Brain pericyte (primary cell): ENCODE measurements around the gene SCFD2.
"Not testable (repeated sequence)": the region's sequence is repeated elsewhere in the genome, so short reads cannot be mapped to it uniquely, and the experiment has no call there.

Experiments
- DNase-seq: peaks from one replicate; pipeline ENCODE4 v3.0.0-alpha.2; 2012; ENCODE audit warnings: low read depth, low spot score

The SCFD2 gene

DNA sequence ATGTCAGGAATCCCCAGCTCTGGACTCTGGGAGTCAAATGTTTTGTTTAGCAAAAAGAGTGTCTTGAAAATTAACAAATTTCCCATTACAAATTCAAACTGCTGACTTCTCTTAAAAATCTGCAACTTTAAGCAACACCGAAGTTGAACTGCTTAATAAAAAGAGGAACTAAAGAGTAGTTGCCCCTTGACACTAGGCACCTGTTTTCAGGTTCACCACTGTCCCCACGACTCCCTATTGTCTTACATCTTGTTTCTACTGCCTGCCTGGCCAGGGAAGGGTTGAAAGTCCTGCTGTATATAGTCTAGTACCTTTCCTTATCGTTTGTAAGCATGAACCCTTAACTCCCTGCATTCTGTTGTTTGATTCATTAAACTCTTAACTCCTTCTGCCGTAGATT lies 173.9 kb downstream of the SCFD2 start:
- no peak for DNase-seq

DNA sequence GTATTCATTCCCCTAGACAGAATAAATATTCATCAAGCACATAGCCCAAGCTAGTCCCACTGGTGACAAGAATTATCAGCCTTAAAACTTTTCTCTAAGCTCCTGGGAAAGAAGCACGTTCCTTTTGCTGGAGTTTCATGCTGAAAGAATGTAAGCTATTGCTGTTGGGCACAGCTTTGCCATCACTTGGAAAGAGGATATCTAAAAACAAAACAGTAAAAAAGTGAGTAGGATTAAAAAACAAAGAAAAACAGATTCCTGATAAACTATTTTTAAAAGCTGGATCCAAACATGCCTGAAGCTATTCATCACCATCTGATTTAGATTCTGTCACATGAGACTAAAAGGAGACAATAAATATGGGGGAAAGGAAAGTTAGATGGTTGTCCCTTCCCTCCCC lies 176.8 kb downstream of the SCFD2 start:
- no peak for DNase-seq

GRCh38 chr4:53186714-53187358 lies 179.0 kb downstream of the SCFD2 start:
- no peak for DNase-seq

GRCh38 chr4:53185869-53186585 lies 179.8 kb downstream of the SCFD2 start:
- no peak for DNase-seq

DNA sequence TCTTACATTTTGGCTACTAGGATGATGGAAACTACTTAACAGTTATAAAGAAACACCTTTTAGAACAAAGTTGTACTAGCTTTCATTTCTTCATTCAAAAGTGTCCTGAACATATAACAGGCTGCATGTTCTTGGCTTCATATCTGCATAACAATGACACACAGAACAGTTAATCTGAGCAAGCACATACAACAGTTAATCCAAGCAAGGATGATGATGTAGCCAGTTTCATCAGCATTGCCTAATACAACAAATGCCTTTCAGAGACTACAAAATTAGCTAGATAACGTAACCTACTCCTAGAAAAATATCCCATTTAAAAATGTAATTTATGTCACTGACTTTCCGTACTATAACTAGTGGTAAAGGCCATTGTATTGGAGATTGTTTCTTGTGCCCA lies 182.1 kb downstream of the SCFD2 start:
- no peak for DNase-seq

- DNase-seq: not testable (repeated sequence)
Observed at GRCh38 chr4:53177751-53178150, 188.1 kb downstream of the SCFD2 start.

- no peak for DNase-seq
Observed at GRCh38 chr4:53175640-53176039, 190.2 kb downstream of the SCFD2 start.

DNA sequence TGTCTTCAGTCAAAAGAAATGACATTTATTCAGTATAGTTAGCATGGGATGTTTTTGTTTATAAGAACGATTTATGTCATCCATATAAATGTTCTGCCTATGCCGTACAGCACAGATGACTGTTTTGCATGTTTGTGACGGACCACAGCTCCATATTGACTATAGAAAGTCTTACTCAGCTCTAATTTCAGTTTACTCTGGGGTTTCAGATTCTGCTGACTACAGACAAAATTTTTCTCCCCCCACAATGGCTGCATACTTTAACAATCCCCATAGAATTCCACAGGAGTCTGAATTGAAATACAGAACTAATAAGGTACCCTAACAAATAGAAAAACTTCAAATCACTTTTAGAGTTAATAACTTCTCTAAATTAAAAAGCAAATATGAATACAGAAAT lies 191.0 kb downstream of the SCFD2 start:
- no peak for DNase-seq

- DNase-seq: no peak
Observed at GRCh38 chr4:53173576-53173975, 192.3 kb downstream of the SCFD2 start.

DNA sequence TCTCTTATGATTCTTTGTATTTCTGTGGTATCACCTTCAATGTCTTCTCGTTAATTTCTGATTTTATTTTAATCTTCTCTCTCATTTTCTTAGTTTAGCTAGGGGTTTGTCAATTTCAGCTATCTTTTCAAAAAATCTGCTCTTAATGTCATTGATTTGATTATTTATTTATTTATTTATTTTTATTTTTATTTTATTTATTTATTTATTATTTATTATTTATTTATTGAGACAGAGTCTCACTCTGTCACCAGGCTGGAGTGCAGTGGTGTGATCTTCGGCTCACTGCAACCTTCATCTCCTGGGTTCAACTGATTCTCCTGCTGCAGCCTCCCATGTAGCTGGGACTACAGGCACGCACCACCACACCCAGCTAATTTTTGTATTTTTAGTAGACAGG lies 194.1 kb downstream of the SCFD2 start:
- no peak for DNase-seq

DNA sequence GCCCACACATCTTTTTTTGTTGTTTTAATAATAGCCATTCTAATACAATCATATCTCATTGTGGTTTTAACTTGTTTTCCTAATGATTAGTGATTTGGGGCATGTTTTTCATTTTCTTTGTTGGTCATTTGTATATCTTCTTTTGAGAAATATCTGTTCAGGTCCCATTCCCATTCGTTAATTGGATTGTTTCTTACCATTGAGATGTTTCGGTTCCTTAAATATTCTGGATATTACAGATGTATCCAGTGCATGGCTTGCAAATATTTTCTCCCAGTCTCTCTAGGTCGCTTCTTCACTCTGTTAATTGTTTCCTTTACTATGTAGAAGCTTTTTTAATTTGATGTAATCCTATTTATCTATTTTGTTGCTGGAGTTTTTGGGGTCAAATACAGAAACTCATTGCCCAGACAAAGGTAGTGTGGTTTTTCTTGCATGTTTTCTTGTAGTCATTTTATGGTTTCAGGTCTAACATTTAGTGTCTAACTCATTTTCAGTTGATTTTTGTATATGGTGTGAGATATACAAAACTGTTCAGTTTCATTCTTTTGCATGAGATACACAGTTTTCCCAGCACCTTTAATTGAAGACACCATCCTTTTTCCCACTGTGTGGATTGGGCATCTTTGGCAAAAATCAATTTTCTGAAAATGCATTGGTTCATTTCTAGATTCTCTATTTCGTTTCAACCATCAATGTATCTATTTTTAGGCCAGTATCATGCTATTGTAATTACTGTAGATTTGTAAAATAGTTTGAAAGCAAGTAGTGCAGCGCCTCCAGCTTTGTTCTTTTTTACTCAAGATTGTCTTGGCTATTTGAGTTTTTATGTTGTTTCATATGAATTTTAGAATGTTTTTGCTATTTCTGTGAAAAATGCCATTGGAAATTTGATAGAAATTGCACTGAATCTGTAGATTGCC lies 195.9 kb downstream of the SCFD2 start:
- no peak for DNase-seq

GRCh38 chr4:53168228-53168627 lies 197.6 kb downstream of the SCFD2 start:
- DNase-seq: no peak

DNA sequence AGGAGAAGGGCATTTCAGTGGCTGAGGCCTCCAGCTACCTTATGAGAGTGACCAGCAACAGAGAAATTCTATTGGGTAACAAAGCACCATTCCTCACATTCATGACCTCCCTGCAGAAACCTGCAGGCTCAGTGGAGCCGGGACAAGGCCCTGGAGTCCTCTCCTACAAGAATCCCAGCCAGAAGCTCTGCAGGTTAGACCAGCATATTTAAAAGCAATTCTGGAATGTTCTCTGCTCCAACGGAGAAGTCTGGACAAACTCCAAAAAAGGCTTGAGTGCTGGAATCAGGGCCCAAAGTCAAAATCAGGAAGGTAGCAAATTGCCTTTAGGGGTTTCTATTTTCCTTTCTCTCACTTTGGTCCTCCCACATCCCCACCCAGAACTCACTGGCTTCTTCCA lies 202.9 kb downstream of the SCFD2 start:
- DNase-seq: no peak

DNA sequence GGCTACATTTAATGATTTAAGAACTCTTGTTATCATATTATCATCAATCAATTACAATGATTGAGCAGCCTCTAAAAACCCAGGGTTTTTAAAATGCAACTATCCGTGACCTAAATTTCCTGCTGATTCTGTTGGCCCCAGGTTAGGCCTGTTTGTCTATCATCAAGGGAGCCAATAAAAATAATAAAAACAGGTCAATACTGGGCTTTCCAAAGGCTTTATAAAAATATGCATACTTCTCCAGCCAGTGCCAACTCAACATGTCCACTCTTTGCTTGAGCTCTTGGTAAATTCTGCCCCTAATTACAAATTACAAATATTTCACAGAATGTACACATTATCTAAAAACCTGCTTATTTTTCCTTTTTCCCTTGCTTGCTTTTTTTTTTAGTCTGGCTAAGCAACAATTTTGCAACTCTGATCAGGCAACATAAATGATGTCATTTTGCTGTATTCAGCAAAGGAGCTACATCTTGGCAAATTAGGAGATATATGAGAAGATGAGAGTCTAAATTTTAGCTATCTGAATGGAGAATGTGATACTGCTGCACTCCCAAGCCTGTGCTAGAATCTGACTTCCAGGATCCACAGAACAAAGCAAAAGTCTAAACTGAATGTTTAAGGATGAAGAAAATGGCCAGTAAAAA lies 204.0 kb downstream of the SCFD2 start:
- DNase-seq: no peak

DNA sequence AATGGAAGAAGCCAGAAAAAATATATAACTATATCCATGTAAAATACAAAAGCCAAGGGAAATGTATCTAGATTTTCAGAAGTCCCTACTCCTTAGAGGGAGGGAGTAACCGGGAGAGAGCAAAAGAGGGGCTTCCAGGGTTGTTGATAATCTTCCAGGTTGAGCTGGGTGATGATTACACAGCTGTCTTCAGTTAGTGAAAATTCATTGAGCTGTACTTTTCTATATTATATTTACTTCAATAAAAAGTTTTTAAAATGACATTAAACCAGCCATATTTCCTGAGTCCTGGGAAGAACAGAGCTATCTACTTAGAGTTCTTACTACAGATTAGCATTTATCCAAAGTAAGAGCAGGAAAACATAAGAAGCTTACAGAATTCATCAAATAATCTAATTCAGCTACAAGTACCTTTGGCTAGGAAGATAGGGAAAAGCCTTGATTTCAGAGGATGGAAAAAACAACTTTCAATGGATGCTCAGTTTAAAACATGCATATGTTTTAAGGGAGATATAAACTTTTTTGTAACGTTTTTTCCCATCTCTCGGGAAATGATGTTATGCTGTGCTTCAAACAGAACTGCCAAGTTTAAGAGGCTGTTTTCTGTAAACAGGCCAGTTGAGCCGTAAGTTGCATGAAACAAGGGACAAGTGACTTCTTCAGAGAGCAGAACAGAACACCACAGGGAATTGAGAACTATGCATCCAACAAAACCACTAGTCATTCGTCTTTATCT lies 204.6 kb downstream of the SCFD2 start:
- no peak for DNase-seq

DNA sequence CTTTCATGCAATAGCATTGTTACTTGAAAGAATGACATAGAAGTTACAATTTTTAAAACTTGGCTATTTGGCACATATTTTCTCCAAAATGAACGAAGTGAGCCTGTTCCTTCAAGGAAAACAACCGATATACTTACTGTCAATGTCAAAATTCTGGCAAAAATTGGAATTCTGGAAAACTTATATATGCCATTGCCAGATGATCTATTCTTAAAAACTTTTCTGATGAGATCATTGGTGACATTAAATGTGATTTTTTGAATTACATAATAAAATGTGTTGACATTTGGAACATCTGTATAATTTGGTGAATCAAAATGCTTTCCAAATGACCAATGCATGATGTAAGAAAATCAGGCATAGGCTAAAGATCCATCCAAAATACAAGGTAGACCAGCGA lies 209.0 kb downstream of the SCFD2 start:
- DNase-seq: no peak

GRCh38 chr4:53152467-53152866 lies 213.4 kb downstream of the SCFD2 start:
- no peak for DNase-seq

DNA sequence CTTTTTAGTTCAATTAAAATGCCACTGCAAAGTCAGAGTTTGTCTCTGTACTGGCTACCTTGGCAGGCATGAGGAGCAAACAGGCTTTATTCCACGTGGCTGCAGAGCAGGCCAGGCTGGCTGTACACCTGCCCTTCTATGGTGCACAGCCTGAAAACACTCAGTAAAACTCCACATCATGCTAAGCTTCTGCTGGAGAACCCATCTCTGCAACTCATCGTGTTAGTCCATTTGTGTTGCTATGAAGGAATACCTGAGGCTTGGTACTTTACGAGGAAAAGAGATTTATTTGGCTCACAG lies 214.4 kb downstream of the SCFD2 start:
- DNase-seq: no peak

- no peak for DNase-seq
Observed at GRCh38 chr4:53150631-53151488, 215.0 kb downstream of the SCFD2 start.

- no peak for DNase-seq
Observed at GRCh38 chr4:53147711-53148110, 218.2 kb downstream of the SCFD2 start.

DNA sequence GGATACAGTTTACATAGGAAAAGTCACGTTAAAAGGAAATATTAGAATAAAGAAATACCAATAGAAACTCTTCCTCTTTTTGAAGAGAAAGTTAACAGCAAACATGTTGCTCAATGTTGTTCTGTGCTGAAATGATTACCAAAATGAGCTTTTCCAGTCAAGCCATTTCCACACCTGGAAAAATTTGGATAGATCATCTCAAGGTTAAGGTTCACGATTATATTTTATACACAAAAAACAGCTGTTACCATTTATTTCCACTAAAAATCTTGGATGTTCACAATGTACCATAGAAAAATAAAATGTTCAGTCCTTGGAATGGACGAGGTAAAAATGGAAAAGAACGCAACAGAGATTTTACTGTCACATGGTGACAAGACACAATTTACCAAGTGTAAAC lies 218.7 kb downstream of the SCFD2 start:
- DNase-seq: no peak
